Ascending aorta (tissue), 2 donors: ENCODE results near the gene POLR2I. TPM values are rescaled to one million over a fixed set of nuclear protein-coding genes. Genes with fewer than 3 reads are reported as not detected.

Experiments used
- DNase-seq, 2 donors: peaks; one replicate each; pipeline ENCODE4 v3.0.0-alpha.2; 2019; ENCODE audit warnings: low spot score in 2 of 2
- H3K27ac ChIP-seq, 2 donors: fragments of 200-600 bp; sonication (generic); one replicate each; pipeline ENCODE4 v1.5.1; 2016 to 2017; ENCODE audit warnings: mild to moderate bottlenecking in 1 of 2
- H3K27me3 ChIP-seq: fragments of 200-600 bp; sonication (generic); one replicate; pipeline ENCODE4 v1.5.1; 2017
- H3K36me3 ChIP-seq, 2 donors: fragments of 200-600 bp; sonication (generic); one replicate each; pipeline ENCODE4 v1.5.1; 2016
- H3K4me1 ChIP-seq, 2 donors: fragments of 200-600 bp; sonication (generic); one replicate each; pipeline ENCODE4 v1.5.1; 2016 to 2017; ENCODE audit warnings: mild to moderate bottlenecking in 1 of 2
- H3K4me3 ChIP-seq, 2 donors: fragments of 200-600 bp; sonication (generic); one replicate each; pipeline ENCODE4 v1.5.1; 2016 to 2017; ENCODE audit warnings: mild to moderate bottlenecking in 1 of 2
- H3K9me3 ChIP-seq, 2 donors: fragments of 200-600 bp; sonication (generic); one replicate each; pipeline ENCODE4 v1.5.1; 2016
- CTCF ChIP-seq, 3 experiments: fragments of 200-600 bp in 2 of 3; fragments of 450-650 bp in 1 of 3; sonication (generic) in 2 of 3; IDR thresholded peaks; one replicate each; pipeline ENCODE4 v1.5.1; 2016 to 2019; ENCODE audit warnings: antibody characterized with exemption in 3 of 3, mild to moderate bottlenecking in 1 of 3, moderate library complexity in 1 of 3
- intact Hi-C: fragments of 100-400 bp; cut with DNase I; formaldehyde crosslinking; loops from one replicate; pipeline ENCODE4 v1.15.1; 2023
- total RNA-seq: library from RNA; depleted of rRNA; stranded (reverse); fragments of >200 nt; gene quantifications from one replicate; pipeline ENCODE4 v1.1.0, GENCODE V29; 2016

POLR2I gene
- total RNA-seq, 1 donor from 2014 or later = 21.0 TPM

GRCh38 chr19:36101550-36102327 is 12.9 kb downstream of the POLR2I start:
- no peaks in the 10 kb centered on the region for H3K9me3 ChIP-seq
- H3K36me3 ChIP-seq = no peaks in the 10 kb centered on the region
- H3K4me3 ChIP-seq = no peak overlapping the region
- H3K27me3 ChIP-seq = no peaks in the 10 kb centered on the region
- no peaks in the 10 kb centered on the region for H3K4me1 ChIP-seq
- no peak overlapping the region for H3K27ac ChIP-seq
- intact Hi-C loops = no loop called here
- TF ChIP-seq CTCF (IDR thresholded peaks at IDR 0.05) = no peak
- DNase-seq = no peak

- H3K27ac ChIP-seq = no peak overlapping the region
- intact Hi-C loops = no loop called here
- DNase-seq = no peak
- no peaks in the 10 kb centered on the region for H3K36me3 ChIP-seq
- TF ChIP-seq CTCF (IDR thresholded peaks at IDR 0.05) = no peak
- no peaks in the 10 kb centered on the region for H3K27me3 ChIP-seq
- no peak overlapping the region for H3K4me3 ChIP-seq
- H3K9me3 ChIP-seq = no peaks in the 10 kb centered on the region
- H3K4me1 ChIP-seq = no peaks in the 10 kb centered on the region
Measured at GRCh38 chr19:36100476-36100875, 14.2 kb downstream of the POLR2I start.

GRCh38 chr19:36099166-36099785 is 15.4 kb downstream of the POLR2I start:
- intact Hi-C loops = no loop called here
- Histone ChIP-seq H3K9me3 (no peaks in the 10 kb centered on the region), H3K4me3 (no peak overlapping the region), H3K27me3 (no peaks in the 10 kb centered on the region), H3K4me1 (no peaks in the 10 kb centered on the region), H3K27ac (no peak overlapping the region), H3K36me3 (no peaks in the 10 kb centered on the region)
- DNase-seq = no peak
- TF ChIP-seq CTCF (IDR thresholded peaks at IDR 0.05) = no peak

- H3K9me3 ChIP-seq = no peaks in the 10 kb centered on the region
- H3K4me3 ChIP-seq = no peak overlapping the region
- no peak for DNase-seq
- H3K36me3 ChIP-seq = no peaks in the 10 kb centered on the region
- H3K27ac ChIP-seq = no peak overlapping the region
- TF ChIP-seq CTCF (IDR thresholded peaks at IDR 0.05) = no peak
- intact Hi-C loops = no loop called here
- no peaks in the 10 kb centered on the region for H3K27me3 ChIP-seq
- H3K4me1 ChIP-seq = no peaks in the 10 kb centered on the region
Measured at GRCh38 chr19:36097036-36097435, 17.6 kb downstream of the POLR2I start.

- DNase-seq = no peak
- Histone ChIP-seq H3K27me3 (no peaks in the 10 kb centered on the region), H3K9me3 (no peaks in the 10 kb centered on the region), H3K4me1 (no peaks in the 10 kb centered on the region), H3K36me3 (no peaks in the 10 kb centered on the region), H3K4me3 (no peak overlapping the region), H3K27ac (no peak overlapping the region)
- intact Hi-C loops = no loop called here
- TF ChIP-seq CTCF (IDR thresholded peaks at IDR 0.05) = no peak
Measured at GRCh38 chr19:36093687-36094086, 21.0 kb downstream of the POLR2I start.
